ENCODE measurements around the gene TMEM183A. TPM values are rescaled to one million over a fixed set of nuclear protein-coding genes. Genes with fewer than 3 reads are reported as not detected.

TMEM183A gene
- total and polyA plus RNA-seq, 2 donors (not counting 1 experiment from before 2014, with no cell fraction given), result 61.2 to 65.2 TPM

DNA sequence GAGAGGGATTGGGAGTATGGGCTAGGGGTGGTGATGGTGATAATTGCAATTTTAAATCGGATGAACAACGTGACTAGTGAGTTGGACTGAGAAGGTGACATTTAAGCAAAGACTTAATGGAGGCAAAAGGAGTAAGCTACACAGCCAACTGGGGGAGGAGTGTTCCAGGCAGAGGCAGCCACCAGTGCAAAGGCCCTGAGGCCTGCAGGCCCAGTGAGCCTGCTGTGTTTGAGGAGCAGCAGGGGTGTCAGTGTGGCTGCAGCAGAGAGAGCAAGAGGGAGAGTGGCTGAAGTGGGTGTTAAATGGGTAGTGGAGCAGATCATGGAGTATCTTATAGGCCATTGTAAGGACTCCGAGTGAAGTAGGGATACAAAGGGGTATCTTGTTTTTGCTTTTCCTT is 59.8 kb downstream of the TMEM183A start:
- CTCF ChIA-PET, result no interaction called here
- ATAC-seq (ENCODE audit: low read depth), result no peak
- no peak overlapping the region for H3K4me3 Mint-ChIP-seq

DNA sequence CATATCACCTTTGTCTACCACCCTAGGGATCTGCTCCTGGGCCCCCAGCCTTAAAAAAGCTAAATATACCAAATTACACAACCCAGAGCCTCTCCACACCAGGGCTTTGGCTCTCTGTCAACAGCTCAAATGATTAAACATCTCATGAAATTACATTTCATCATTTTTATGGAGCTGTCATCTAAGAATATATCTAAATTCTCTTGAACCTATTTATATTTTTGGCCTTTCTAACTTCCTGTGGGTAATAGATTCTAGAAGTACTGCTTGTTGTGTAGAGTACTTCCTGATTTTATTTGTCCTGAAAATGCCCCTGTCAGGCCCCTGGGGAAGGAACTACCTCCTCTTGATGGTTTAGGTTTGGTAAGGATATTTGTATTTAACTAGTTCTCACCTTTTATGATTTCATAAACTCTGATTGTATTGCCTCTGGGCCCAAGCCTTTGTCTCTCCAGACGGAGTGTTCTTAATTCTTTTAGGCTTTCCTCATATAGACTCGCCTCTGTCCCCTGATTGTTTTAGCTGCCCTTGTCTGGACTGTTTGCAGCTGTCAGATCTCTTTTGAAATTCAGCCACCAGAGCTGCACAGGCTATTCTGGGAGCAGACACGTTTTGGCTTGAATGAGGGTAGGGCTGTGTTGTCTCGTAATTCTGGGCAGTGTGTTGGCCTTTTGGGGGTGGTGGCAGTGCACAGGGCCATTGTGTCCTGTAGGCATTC is 62.0 kb downstream of the TMEM183A start:
- Histone ChIP-seq H3K79me2 (ENCODE audit: control insufficient read depth, insufficient read depth, low read length) (no peaks in the 10 kb centered on the region), H3K27ac (ENCODE audit: low read length in 2 of 2) (no peak overlapping the region), H2AFZ (ENCODE audit: insufficient read depth, low read depth, low read length, poor library complexity, severe bottlenecking) (no peak overlapping the region), H3K36me3 (replicated peaks in 1 of 2; ENCODE audit: control extremely low read depth in 1 of 2, control insufficient read depth in 1 of 2, extremely low read depth in 1 of 2, insufficient read depth in 2 of 2, low read length in 1 of 2) (no peaks in the 10 kb centered on the region), H3K4me1 (ENCODE audit: control insufficient read depth in 2 of 2, insufficient read depth in 2 of 2, low read length in 2 of 2) (peaks cover 7 to 9% of the 10 kb centered on the region in 2 donors), H3K27me3 (replicated peaks in 1 of 4; ENCODE audit: control extremely low read depth in 1 of 4, control insufficient read depth in 3 of 4, insufficient read depth in 4 of 4, low read length in 3 of 4) (peaks cover 0 to 10% (median 2%) of the 10 kb centered on the region in 4 experiments), H3K4me2 (replicated peaks; ENCODE audit: low read depth, low read length, poor library complexity, severe bottlenecking) (peak overlapping the region; percentile 12), H4K20me1 (ENCODE audit: control insufficient read depth, insufficient read depth, low read length, poor library complexity, severe bottlenecking) (no peaks in the 10 kb centered on the region), H3K4me3 (ENCODE audit: control extremely low read depth in 1 of 5, extremely low read depth in 1 of 5, insufficient read depth in 1 of 5, low read depth in 2 of 5, low read length in 4 of 5) (no peak overlapping the region), H3K9ac (ENCODE audit: low read length) (no peak overlapping the region), H3K9me3 (ENCODE audit: control extremely low read depth in 1 of 3, control insufficient read depth in 2 of 3, insufficient read depth in 1 of 3, low read length in 2 of 3) (no peaks in the 10 kb centered on the region)
- POLR2A ChIA-PET, result no interaction called here
- intact Hi-C loops (cut with micrococcal nuclease), result no loop called here
- CTCF ChIA-PET, result interaction anchor here (1.0 kb wide), 1 partner anchor 29 kb away, joined by 3 read pairs; no protein-coding TSS in a partner anchor
- WGBS (ENCODE audit: insufficient coverage), result 42% methylated on average over 2 of the region's 4 CpGs
- Mint-ChIP-seq H3K27ac (no peak overlapping the region), H3K4me3 (no peak overlapping the region), H3K4me1 (peaks cover 12% of the 10 kb centered on the region), H3K9me3 (ENCODE audit: insufficient read depth) (no peaks in the 10 kb centered on the region), H3K27me3 (peaks cover 21% of the 10 kb centered on the region)
- DNase-seq (no peak), ATAC-seq (ENCODE audit: low read depth) (no peak)
- TF ChIP-seq, protein P1, sequence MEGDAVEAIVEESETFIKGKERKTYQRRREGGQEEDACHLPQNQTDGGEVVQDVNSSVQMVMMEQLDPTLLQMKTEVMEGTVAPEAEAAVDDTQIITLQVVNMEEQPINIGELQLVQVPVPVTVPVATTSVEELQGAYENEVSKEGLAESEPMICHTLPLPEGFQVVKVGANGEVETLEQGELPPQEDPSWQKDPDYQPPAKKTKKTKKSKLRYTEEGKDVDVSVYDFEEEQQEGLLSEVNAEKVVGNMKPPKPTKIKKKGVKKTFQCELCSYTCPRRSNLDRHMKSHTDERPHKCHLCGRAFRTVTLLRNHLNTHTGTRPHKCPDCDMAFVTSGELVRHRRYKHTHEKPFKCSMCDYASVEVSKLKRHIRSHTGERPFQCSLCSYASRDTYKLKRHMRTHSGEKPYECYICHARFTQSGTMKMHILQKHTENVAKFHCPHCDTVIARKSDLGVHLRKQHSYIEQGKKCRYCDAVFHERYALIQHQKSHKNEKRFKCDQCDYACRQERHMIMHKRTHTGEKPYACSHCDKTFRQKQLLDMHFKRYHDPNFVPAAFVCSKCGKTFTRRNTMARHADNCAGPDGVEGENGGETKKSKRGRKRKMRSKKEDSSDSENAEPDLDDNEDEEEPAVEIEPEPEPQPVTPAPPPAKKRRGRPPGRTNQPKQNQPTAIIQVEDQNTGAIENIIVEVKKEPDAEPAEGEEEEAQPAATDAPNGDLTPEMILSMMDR (IDR thresholded peaks at IDR 0.05), result no peak
- TF ChIP-seq EZH2 (IDR thresholded peaks at IDR 0.05; ENCODE audit: borderline replicate concordance, insufficient read depth, low read depth, low read length, poor library complexity, severe bottlenecking), result no peak

More for the DNA sequence above, 59.8 kb downstream of the TMEM183A start:
- no peaks in the 10 kb centered on the region for H3K27me3 ChIP-seq (replicated peaks in 1 of 4; ENCODE audit: control extremely low read depth in 1 of 4, control insufficient read depth in 3 of 4, insufficient read depth in 4 of 4, low read length in 3 of 4)
- Mint-ChIP-seq H3K4me1 (peaks cover 12% of the 10 kb centered on the region), H3K27me3 (peaks cover 3% of the 10 kb centered on the region), H3K27ac (no peak overlapping the region), H3K9me3 (ENCODE audit: insufficient read depth) (no peaks in the 10 kb centered on the region)
- TF ChIP-seq EZH2 (IDR thresholded peaks at IDR 0.05; ENCODE audit: borderline replicate concordance, insufficient read depth, low read depth, low read length, poor library complexity, severe bottlenecking), result no peak
- TF ChIP-seq, protein P1 (IDR thresholded peaks at IDR 0.05), result no peak
- no peak overlapping the region for H3K9ac ChIP-seq (ENCODE audit: low read length)
- intact Hi-C loops (cut with micrococcal nuclease), result no loop called here
- H3K27ac ChIP-seq (ENCODE audit: low read length in 2 of 2), result no peak overlapping the region
- H3K79me2 ChIP-seq (ENCODE audit: control insufficient read depth, insufficient read depth, low read length), result no peaks in the 10 kb centered on the region
- H3K36me3 ChIP-seq (replicated peaks in 1 of 2; ENCODE audit: control extremely low read depth in 1 of 2, control insufficient read depth in 1 of 2, extremely low read depth in 1 of 2, insufficient read depth in 2 of 2, low read length in 1 of 2), result no peaks in the 10 kb centered on the region
- DNase-seq, result no peak
- no peak overlapping the region for H2AFZ ChIP-seq (ENCODE audit: insufficient read depth, low read depth, low read length, poor library complexity, severe bottlenecking)
- POLR2A ChIA-PET, result no interaction called here
- 100% methylated on average over 3 of the region's 3 CpGs for WGBS (ENCODE audit: insufficient coverage)
- no peak overlapping the region for H3K4me2 ChIP-seq (replicated peaks; ENCODE audit: low read depth, low read length, poor library complexity, severe bottlenecking)
- H3K4me3 ChIP-seq (ENCODE audit: control extremely low read depth in 1 of 5, extremely low read depth in 1 of 5, insufficient read depth in 1 of 5, low read depth in 2 of 5, low read length in 4 of 5), result no peak overlapping the region
- peaks cover 7 to 9% of the 10 kb centered on the region in 2 donors for H3K4me1 ChIP-seq (ENCODE audit: control insufficient read depth in 2 of 2, insufficient read depth in 2 of 2, low read length in 2 of 2)
- H3K9me3 ChIP-seq (ENCODE audit: control extremely low read depth in 1 of 3, control insufficient read depth in 2 of 3, insufficient read depth in 1 of 3, low read length in 2 of 3), result no peaks in the 10 kb centered on the region
- H4K20me1 ChIP-seq (ENCODE audit: control insufficient read depth, insufficient read depth, low read length, poor library complexity, severe bottlenecking), result no peaks in the 10 kb centered on the region
